Hepatocyte (in vitro differentiated cells): ENCODE results near the gene RIPOR2. TPM values are rescaled to one million over a fixed set of nuclear protein-coding genes. Genes with fewer than 3 reads are reported as not detected.

Experiments
- DNase-seq: peaks from one replicate; pipeline ENCODE4 v3.0.0-alpha.2; 2016; ENCODE audit warnings: low spot score
- H2AFZ ChIP-seq: fragments of 200-600 bp; sonication (generic); 2 replicates; pipeline ENCODE4 v1.6.0; 2016; ENCODE audit warnings: antibody characterized with exemption, mild to moderate bottlenecking
- H3K27ac ChIP-seq: fragments of 200-600 bp; sonication (generic); 2 replicates; pipeline ENCODE4 v1.5.1; 2016; ENCODE audit warnings: mild to moderate bottlenecking
- H3K27me3 ChIP-seq: fragments of 200-600 bp; sonication (generic); 2 replicates; pipeline ENCODE4 v1.6.1; 2016
- H3K36me3 ChIP-seq: fragments of 200-600 bp; sonication (generic); replicated peaks from 2 replicates; pipeline ENCODE4 v1.5.1; 2016; ENCODE audit warnings: low read depth; ENCODE audit not compliant: insufficient read depth
- H3K4me1 ChIP-seq: fragments of 200-600 bp; sonication (generic); 2 replicates; pipeline ENCODE4 v1.5.1; 2016; ENCODE audit warnings: mild to moderate bottlenecking, moderate library complexity; ENCODE audit not compliant: insufficient read depth
- H3K4me2 ChIP-seq: fragments of 200-600 bp; sonication (generic); 2 replicates; pipeline ENCODE4 v1.6.0; 2016
- H3K4me3 ChIP-seq: fragments of 200-600 bp; sonication (generic); 2 replicates; pipeline ENCODE4 v1.5.1; 2016; ENCODE audit warnings: mild to moderate bottlenecking
- H3K79me2 ChIP-seq: fragments of 200-600 bp; sonication (generic); 2 replicates; pipeline ENCODE4 v1.6.0; 2017; ENCODE audit warnings: mild to moderate bottlenecking
- H3K9me2 ChIP-seq: fragments of 200-600 bp; sonication (generic); replicated peaks from 2 replicates; pipeline ENCODE4 v1.6.0; 2017; ENCODE audit warnings: mild to moderate bottlenecking; ENCODE audit not compliant: insufficient read depth
- H3K9me3 ChIP-seq: fragments of 200-600 bp; sonication (generic); 2 replicates; pipeline ENCODE4 v1.5.1; 2016; ENCODE audit warnings: low read depth, mild to moderate bottlenecking
- H4K20me1 ChIP-seq: fragments of 200-600 bp; sonication (generic); 2 replicates; pipeline ENCODE4 v1.6.0; 2016; ENCODE audit warnings: mild to moderate bottlenecking; ENCODE audit not compliant: insufficient read depth, poor library complexity, severe bottlenecking
- CTCF ChIP-seq: fragments of 200-600 bp; sonication (generic); IDR thresholded peaks from 2 replicates; pipeline ENCODE4 v1.5.1; 2016; ENCODE audit warnings: antibody characterized with exemption, mild to moderate bottlenecking; ENCODE audit not compliant: poor library complexity
- EZH2 ChIP-seq: fragments of 200-600 bp; sonication (generic); IDR thresholded peaks from 2 replicates; pipeline ENCODE4 v1.6.1; 2016; ENCODE audit warnings: antibody characterized with exemption, mild to moderate bottlenecking, borderline replicate concordance
- EZH2phosphoT487 ChIP-seq: fragments of 200-600 bp; sonication (generic); IDR thresholded peaks from one replicate; pipeline ENCODE4 v1.6.1; 2018; ENCODE audit warnings: antibody characterized with exemption, mild to moderate bottlenecking, low read depth, moderate library complexity; ENCODE audit not compliant: unreplicated experiment, severe bottlenecking
- WGBS: methylation state at CpG from one replicate; pipeline ENCODE4 v1.1.6; 2016; ENCODE audit warnings: low lambda C conversion rate; ENCODE audit errors: missing lambda C conversion rate; 5-methylcytosine and 5-hydroxymethylcytosine counted together
- polyA plus RNA-seq: library from polyadenylated mRNA; unstranded; fragments of >200 nt; fragmentation: Nextera tagmentation; extraction: Ambion mirVana; gene quantifications from 2 replicates; pipeline ENCODE4 v1.2.1, GENCODE V29; 2016
- total RNA-seq: library from RNA; depleted of rRNA; stranded (reverse); fragments of >200 nt; gene quantifications from 2 replicates; pipeline ENCODE4 v1.2.3, GENCODE V29; 2014

The RIPOR2 gene
- total and polyA plus RNA-seq, 2 experiments from 2014 or later, result 11.8 to 17.3 TPM

GRCh38 chr6:24847402-24847801 is 88.4 kb downstream of the RIPOR2 start:
- no peaks in the 10 kb centered on the region for H4K20me1 ChIP-seq
- no peaks in the 10 kb centered on the region for H3K79me2 ChIP-seq
- no peaks in the 10 kb centered on the region for H3K4me1 ChIP-seq
- no peak overlapping the region for H3K4me2 ChIP-seq
- H3K4me3 ChIP-seq, result no peak overlapping the region
- H3K27me3 ChIP-seq, result no peaks in the 10 kb centered on the region
- no peaks in the 10 kb centered on the region for H3K36me3 ChIP-seq
- whole genome bisulfite sequencing, result 91% methylated on average over 7 of the region's 7 CpGs
- H3K27ac ChIP-seq, result no peak overlapping the region
- no peak for TF ChIP-seq EZH2phosphoT487
- no peak for TF ChIP-seq CTCF
- no peak for TF ChIP-seq EZH2
- DNase-seq, result no peak
- H3K9me2 ChIP-seq, result no peaks in the 10 kb centered on the region
- no peak overlapping the region for H2AFZ ChIP-seq
- no peaks in the 10 kb centered on the region for H3K9me3 ChIP-seq

GRCh38 chr6:24845578-24845977 is 90.2 kb downstream of the RIPOR2 start:
- H3K4me3 ChIP-seq, result no peak overlapping the region
- no peak overlapping the region for H2AFZ ChIP-seq
- no peaks in the 10 kb centered on the region for H3K79me2 ChIP-seq
- H3K9me3 ChIP-seq, result no peaks in the 10 kb centered on the region
- no peaks in the 10 kb centered on the region for H3K36me3 ChIP-seq
- H3K4me1 ChIP-seq, result no peaks in the 10 kb centered on the region
- H4K20me1 ChIP-seq, result no peaks in the 10 kb centered on the region
- no peaks in the 10 kb centered on the region for H3K27me3 ChIP-seq
- H3K27ac ChIP-seq, result no peak overlapping the region
- DNase-seq, result no peak
- no peaks in the 10 kb centered on the region for H3K9me2 ChIP-seq
- H3K4me2 ChIP-seq, result no peak overlapping the region
- 91% methylated on average over 4 of the region's 4 CpGs for WGBS
- TF ChIP-seq EZH2phosphoT487 (no peak), EZH2 (no peak)

- WGBS, result 96% methylated on average over 6 of the region's 6 CpGs
- Histone ChIP-seq H3K4me3 (no peak overlapping the region), H3K36me3 (no peaks in the 10 kb centered on the region)
Observed at GRCh38 chr6:24844903-24845302, 90.9 kb downstream of the RIPOR2 start.

GRCh38 chr6:24844061-24844460 is 91.7 kb downstream of the RIPOR2 start:
- H3K79me2 ChIP-seq, result no peaks in the 10 kb centered on the region
- no peak for TF ChIP-seq CTCF
- TF ChIP-seq EZH2phosphoT487, result no peak
- no peak for TF ChIP-seq EZH2
- no peak overlapping the region for H2AFZ ChIP-seq
- WGBS, result 86% methylated on average over 1 of the region's 1 CpG
- H3K9me3 ChIP-seq, result no peaks in the 10 kb centered on the region
- no peak for DNase-seq
- no peaks in the 10 kb centered on the region for H4K20me1 ChIP-seq
- H3K27me3 ChIP-seq, result no peaks in the 10 kb centered on the region
- H3K4me2 ChIP-seq, result no peak overlapping the region
- H3K27ac ChIP-seq, result no peak overlapping the region
- no peaks in the 10 kb centered on the region for H3K9me2 ChIP-seq
- H3K4me1 ChIP-seq, result no peaks in the 10 kb centered on the region
- H3K4me3 ChIP-seq, result no peak overlapping the region
- no peaks in the 10 kb centered on the region for H3K36me3 ChIP-seq

More at GRCh38 chr6:24844903-24845302, 90.9 kb downstream of the RIPOR2 start:
- H3K4me1 ChIP-seq, result no peaks in the 10 kb centered on the region
- no peak overlapping the region for H3K4me2 ChIP-seq
- no peak overlapping the region for H2AFZ ChIP-seq
- no peaks in the 10 kb centered on the region for H3K9me2 ChIP-seq
- no peak for TF ChIP-seq CTCF
- TF ChIP-seq EZH2, result no peak
- no peak for TF ChIP-seq EZH2phosphoT487
- no peaks in the 10 kb centered on the region for H3K27me3 ChIP-seq
- no peaks in the 10 kb centered on the region for H4K20me1 ChIP-seq
- no peak for DNase-seq
- no peaks in the 10 kb centered on the region for H3K79me2 ChIP-seq
- H3K27ac ChIP-seq, result no peak overlapping the region
- no peaks in the 10 kb centered on the region for H3K9me3 ChIP-seq
